ENCODE data around the gene SPRR5.

DNA sequence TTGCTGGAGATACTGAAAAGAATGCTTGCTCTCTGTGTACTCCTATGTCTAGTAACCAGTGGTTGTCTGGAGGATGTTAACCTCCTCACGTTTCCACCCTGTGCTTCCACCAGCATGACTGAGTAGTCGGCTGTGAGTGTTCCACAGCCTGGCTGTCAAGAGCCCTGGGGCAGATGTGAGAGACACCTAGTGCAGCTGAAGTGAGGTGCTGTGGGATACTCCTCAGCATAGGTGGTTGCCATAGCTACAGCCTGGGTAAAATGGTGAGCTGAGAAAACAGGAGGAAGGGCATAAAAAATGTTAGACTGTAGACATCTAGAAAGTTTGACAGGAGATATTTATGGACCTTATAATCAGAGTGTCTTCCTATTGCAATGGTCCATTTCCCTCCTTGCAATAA lies 22.8 kb upstream of the SPRR5 start:
- TF ChIP-seq, protein P1, sequence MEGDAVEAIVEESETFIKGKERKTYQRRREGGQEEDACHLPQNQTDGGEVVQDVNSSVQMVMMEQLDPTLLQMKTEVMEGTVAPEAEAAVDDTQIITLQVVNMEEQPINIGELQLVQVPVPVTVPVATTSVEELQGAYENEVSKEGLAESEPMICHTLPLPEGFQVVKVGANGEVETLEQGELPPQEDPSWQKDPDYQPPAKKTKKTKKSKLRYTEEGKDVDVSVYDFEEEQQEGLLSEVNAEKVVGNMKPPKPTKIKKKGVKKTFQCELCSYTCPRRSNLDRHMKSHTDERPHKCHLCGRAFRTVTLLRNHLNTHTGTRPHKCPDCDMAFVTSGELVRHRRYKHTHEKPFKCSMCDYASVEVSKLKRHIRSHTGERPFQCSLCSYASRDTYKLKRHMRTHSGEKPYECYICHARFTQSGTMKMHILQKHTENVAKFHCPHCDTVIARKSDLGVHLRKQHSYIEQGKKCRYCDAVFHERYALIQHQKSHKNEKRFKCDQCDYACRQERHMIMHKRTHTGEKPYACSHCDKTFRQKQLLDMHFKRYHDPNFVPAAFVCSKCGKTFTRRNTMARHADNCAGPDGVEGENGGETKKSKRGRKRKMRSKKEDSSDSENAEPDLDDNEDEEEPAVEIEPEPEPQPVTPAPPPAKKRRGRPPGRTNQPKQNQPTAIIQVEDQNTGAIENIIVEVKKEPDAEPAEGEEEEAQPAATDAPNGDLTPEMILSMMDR (conservative IDR thresholded peaks at IDR 0.05; ENCODE audit: low read depth, low read length) = no peak
- TF ChIP-seq EZH2 (IDR thresholded peaks at IDR 0.05; ENCODE audit: borderline replicate concordance, low read depth, low read length, poor library complexity, severe bottlenecking) = no peak

Measured in A673 (cell line).